Measurements from ENCODE around the gene PGBD5. TPM values are rescaled to one million over a fixed set of nuclear protein-coding genes. Genes with fewer than 3 reads are reported as not detected.

Gene PGBD5
- total RNA-seq = under 0.01 TPM in 2 replicates

GRCh38 chr1:230426246-230427093, at the start of gene PGBD5:
TSS of gene PGBD5 (minus strand) at chr1:230426332. CDS start at chr1:230425928, 404 bp downstream.

Other genes with a start within 250 kb of the PGBD5 start
- 15.3 and 16.9 TPM in 2 replicates for gene COG2, start 216.1 kb upstream of the PGBD5 start, total RNA-seq